Medulla oblongata (tissue), 1 donor: Measurements from ENCODE around the gene DYSF.

Experiments used
- DNase-seq: peaks from one replicate; pipeline ENCODE4 v3.0.0-alpha.2; 2015; ENCODE audit errors: extremely low spot score

The DYSF gene

DNA sequence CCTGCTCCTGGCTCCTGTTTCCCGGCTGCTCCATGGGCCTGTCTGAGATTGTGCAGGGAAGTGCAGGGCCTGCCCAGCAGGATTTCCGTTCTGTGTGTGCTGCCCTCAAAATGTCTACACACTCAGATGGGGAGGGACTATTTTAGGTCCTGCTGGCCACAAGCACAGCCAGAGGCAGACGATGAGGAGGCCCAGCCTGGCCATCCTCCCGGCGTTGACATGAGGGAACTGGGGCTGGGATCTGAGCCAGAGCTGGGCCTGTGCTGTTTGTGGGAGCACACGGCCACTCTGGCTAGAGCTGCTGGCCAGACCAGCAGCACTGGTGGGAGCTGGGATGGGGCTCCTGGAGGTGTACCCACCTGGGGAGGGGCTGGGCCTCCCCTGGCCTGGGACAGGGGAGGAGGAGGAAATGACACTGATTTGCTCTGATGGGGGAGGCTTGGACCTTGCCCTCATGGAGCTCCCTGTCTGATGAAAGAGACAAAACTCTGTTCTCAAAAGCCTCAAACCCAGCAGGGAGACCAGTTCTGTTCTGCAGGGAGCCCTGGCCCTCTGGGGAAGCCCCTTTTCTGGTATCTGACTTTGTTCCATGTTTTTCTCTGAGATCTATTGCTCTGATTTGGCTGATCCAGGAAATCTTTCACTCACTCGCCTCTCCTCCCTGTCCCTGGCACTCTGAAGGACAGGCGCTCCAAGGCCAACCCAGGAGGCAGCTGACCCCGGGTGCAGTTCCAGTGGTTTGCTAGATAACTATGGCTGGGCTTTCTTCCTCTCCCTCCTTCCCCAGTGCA is 161.8 kb downstream of the DYSF start:
- peak; percentile 83 for DNase-seq

DNA sequence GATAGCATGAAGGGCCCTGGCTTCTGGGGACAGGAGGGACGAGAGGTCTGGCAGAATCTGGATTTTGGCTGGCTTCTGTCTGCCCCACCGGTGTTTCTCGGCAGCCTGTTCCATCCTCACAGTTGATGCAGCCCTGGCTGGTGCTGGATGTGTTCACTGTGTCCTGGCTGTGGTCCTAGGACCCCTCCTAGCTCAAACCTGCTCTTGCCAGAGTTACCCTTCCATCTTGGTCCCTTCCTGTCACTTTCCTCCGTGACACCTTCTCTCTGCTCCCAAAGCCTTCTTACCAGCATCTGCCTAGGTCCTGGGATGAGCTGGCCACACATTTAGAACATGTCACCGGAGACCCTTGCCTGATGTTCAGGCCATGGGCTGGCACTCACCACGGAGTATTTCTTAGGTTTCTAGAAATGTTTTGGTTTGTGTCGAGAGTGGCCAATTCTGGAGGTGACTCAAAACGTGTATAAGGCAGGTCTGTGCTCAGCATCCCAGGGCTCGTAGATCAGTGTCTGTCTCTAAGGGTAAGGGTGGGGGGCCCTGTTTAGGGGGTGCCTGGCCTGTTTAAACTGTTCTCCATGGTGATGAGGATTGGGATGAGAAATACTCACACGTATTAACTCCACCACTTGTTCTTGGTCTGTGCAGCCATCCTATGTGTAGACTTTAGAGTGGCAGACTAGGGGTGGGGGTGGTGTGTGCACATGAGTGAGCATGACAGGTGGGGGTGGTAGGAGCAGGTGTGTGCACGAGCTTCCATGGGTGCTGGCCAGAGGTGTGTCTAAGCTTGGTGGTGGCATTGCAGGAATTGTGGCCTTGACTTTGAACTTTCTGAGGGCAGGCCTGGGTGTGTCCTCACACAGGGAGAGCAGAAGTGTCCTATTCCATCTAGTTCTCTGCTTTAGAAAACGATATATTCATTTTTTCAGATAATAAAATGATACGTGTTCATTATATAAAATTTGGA is 162.7 kb downstream of the DYSF start:
- no peak for DNase-seq

DNA sequence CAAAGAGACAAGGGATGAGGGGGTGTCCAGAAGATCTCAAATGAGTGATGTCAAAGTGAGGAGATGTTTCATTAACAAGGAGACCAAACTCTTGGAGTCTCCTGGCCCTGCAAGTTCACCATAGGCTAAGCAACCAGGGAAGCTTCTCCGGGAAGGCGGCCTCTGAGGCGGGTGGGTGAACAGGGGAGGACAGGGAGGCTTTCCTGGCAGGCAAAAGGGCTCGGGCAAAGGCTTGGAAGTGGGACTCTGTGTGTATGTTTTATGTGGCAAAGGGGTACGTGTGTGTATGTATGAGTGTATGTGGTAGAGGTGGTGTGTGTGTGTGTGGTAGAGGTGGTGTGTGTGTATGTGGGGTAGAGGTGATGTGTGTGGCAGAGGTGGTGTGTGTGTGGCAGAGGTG is 163.9 kb downstream of the DYSF start:
- no peak for DNase-seq

DNA sequence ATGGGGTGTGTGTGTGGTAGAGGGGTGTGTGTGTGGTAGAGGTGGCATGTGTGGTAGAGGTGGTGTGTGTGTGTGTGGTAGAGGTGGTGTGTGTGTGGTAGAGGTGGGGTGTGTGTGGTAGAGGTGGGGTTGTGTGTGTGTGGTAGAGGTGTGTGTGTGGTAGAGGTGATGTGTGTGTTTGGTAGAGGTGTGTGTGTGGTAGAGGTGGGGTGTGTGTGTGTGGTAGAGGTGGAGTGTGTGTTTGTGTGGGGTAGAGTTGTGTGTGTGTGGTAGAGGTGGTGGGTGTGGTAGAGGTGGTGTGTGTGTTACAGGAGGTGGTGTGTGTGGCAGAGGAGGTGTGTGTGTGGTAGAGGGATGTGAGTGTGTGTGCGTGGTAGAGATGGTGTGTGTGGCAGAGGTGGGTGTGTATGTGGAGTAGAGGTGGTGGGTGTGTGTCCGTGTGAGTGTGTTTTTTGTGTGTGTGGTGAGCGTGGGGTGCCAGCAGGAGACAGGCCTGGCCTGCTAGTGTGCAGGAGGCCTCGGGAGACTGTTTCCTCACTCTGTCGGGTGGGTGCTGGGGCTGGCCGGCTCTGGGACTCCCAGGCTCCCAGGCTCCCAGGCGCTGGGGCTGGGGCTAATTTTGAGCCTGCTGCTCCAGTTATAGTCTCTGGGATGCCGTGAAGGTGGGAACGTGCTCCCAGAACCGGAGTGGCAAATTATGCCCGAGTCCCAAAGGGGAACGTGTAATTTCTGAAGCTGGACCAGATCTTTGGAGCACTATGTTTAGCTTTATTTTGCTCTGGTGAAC is 165.2 kb downstream of the DYSF start:
- DNase-seq, result no peak

DNA sequence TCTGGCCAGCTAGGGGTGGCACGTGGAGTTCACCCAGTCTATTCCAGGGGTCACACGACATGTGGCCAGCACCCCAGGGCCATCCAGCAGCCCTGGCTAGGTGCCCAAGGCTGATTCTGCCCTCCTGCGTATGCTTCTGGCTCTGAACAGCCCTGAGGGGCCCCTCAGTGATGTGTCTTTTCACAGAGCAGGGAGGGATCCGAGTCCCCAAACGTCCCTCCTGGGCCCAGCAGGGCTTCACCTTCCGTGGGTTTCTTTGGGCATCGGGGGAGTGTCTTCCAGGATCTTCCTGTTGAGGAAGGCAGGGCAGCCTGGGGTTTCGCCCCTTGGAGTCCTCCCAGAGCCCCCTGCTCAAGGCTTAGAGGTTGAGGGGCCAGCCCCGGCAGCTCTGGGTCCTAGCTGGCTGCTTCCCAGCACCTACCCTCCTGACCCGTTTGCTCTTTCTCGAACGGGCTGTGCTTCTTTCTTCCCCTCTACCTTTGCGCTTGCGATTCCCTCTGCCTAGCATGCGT is 165.9 kb downstream of the DYSF start:
- DNase-seq, result no peak

DNA sequence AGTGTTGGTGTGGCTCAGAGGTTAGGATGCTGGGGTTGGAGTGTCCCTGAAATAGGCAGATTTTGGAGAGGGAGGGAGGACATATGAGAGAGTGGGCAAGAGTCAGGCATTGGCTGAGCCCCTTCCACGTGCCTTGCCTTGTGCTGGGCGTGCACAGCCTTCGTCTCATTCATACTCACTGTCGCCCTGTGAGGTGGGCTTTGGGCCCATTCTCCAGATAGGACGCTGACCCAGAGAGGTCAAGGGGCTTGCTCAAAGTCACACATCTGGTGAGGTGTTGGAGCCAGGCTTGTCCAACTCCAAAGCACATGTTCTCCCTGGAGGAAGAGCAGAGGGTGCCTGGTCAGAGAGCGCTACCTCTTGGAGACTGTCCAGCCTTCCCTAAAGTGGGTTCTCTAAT is 166.8 kb downstream of the DYSF start:
- no peak for DNase-seq

DNA sequence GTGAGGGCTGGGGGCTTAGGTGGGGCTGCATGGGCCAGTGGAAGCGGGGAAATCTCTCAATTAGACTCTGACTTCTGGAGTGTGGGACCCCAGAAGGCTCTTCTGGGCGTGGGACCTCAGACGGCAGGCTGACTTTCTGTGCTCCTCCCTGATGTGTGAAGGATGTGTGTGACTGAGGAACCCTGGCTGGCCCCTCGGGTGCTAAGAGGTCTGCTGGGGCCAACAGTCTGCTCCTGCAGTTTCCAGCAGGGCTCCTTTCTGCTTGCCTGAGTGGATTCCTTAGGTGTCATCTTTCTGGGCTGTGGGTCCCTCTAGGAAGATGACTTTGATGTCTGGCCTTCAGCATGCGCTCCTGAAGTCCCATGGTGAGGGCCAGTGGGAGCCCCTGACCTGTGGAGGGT is 167.5 kb downstream of the DYSF start:
- no peak for DNase-seq

DNA sequence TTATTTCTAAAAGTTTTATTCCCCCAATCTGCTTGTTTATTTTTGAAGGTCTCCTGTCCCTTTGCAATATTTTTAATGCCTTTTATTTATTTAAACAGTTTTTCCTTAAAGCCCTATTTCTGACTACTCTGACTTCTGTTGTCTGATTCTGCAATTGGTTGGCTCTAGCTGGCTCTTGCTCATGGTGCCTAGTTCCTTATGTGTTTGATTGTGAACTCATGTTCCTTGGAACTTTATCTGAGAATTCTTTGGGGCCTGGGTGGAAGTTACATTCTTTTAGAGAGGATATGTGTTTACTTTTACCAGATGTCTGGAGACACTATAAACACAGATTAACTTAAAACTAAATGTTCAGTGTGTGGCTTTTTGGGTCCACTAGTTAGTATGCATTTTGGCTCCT is 175.9 kb downstream of the DYSF start:
- DNase-seq, result no peak

DNA sequence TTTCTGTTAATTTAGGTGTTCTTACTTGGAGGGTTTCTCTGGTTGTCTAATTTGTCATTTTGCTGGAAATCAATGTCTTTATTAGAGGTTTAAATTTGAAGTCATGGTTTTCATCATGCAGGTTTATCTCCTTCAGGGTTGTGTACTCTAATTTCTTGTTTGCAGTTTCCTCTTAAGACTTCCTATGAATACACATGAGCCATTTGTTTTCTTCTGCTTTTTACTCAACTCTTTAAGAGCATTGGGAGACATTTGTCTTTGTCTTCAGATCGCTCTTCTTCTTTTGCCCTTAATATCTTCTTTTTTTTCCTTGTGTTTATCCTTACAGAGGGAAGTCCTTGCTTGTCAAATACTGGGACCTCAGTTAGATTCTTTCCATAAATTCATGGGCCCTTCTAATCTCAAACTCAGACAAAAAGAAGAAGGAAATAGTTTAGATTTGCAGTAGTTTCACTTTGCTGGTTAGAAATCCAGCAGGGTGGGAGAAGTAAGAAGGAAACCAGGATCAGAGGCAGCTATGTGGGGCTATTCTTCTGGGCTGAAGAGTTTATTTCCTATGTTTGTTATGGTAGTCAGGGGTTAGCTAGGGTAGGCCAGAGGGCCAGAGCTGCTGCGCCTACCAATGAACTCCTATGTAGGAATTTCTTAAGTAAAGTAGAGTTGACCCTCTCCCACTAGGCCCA is 176.6 kb downstream of the DYSF start:
- DNase-seq, result peak; percentile 34

DNA sequence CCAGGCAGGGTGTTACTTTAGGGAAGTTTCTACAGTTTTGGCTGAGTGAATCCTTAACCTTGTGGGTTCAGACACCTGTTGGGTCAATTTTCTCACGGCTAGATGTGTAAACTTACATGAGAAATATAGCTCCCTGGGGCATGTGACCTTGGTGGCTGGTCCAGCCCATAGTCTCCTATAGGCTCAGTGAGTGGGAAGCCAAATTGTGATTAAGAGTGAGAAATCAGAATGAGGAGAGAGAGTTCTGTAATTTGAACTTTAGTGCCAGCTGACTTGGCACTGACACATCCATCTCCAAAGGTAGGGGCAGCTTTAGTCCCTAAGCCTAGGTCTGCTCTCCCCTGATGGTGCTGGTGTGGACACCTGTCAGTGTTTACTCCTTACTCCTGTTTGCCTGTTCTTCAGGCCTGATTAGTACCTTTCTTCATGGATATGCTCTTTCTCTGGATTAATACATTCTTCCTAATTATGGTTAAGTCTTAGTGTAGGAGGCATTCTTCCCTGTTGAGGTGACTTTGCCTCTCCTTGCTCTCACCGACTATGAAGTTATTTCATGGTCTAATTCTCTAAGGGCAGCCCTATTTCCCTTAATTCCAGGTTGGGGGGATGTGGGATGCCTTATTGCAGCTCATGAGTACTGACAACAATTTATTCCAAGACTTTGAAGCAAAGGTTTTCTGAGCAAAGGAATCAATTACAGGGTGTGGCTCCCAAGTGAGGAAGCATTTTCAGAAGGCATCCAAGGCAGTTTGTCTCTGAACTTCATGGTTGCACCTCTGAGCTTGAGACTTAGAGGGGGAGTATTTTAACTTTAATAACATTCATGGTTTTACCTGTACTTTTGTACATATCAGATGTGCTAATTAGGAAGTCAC is 177.3 kb downstream of the DYSF start:
- DNase-seq, result no peak

DNA sequence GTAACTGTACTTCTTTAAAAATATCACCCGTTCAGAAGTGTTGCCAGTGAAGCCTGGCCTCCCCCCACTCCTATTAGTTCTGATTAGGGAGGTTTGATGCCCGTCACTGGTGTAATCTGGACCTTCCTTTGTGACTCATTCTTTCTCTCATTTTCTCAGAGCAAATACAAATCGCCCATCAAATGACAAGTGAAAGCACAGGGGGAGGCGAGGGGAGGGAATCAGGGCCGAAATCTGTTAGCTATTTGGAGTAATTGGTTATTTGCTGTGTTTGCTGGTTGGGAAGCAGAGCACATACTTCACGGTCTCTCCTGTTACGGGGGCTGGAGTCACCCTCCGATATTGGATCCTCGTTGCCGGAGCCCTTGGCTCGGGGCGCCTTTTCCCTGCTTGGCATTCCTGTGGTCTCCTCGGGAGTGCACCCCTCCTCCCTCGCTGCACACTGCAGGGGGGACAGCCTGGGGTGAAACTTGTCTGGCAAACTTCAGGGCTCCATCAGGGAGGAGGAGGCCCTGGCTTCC is 178.1 kb downstream of the DYSF start:
- no peak for DNase-seq

DNA sequence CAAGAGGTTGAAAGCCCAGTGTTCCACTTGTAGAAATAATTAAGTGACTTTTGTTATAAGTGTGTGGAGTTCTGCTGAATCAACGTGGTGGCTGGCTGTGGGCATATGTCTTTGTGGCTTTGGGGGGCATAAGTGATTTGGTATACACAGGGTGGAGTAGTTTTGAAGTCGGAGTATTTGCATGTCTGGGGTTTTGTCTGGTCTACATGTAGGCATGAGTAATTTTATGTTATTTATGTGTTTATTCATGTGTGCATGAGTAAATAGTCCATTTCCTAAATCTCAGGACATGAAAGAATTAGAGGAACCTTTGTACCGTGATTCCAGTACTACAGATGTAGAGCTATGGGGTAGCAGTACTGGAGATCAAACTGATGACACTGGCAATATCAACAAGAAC is 179.7 kb downstream of the DYSF start:
- DNase-seq, result no peak

DNA sequence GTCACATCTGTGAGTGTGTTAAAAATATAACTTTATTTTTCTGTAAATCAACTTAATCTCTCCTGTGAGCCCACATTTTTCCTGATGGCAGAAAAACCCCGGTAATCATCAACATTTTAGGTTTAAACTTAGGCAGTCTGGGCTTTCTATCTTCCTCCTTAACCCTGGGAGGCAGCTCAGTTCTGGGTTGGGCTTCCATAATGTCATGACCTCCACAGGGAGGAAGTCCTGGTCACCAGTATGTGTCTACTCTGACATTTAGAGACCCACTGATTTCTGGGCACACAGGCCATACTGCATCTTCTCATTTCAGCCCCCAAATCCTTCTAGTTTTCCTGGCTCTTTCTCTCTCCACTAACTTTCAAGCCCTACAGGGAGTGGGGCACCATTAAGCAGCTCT is 181.2 kb downstream of the DYSF start:
- DNase-seq, result no peak

DNA sequence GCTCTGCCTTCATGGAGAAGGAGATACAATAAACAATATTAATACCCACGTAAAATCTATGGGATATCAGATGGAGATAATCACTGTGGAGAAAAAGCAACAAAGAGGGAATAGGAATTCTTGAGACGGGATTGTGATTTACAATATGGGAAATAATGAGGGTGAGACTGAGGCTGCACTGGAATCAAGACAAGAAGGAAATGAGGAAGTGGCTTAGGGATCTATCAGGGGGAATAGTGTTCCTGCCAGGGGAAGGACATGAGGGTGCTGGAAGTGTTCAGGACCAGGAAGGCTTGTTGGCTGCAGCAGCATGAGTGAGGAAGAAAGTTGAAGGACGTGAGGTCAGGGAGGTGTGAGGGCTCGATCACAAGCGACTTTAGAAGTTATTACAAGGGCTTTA is 182.4 kb downstream of the DYSF start:
- DNase-seq, result no peak

DNA sequence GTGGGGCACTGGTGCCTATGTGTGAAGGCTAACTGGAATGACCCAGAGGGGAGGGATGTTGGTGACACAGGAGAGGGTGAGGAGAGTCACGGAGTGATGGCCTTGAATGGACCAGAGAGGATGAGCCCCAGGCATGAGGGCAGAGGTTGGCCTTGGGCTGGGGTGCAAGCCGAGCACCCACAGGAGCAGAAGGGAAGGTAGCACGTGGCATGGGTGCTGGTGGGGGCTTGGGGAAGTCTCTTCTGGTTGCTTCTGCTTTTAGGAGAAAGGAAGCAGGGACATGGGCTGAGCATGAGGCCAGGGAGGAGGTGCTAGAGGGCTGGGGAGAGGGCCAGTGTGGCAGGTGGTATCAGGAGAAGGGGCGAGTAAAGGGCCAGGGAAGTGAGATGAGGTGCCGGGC is 183.8 kb downstream of the DYSF start:
- peak; percentile 68 for DNase-seq

DNA sequence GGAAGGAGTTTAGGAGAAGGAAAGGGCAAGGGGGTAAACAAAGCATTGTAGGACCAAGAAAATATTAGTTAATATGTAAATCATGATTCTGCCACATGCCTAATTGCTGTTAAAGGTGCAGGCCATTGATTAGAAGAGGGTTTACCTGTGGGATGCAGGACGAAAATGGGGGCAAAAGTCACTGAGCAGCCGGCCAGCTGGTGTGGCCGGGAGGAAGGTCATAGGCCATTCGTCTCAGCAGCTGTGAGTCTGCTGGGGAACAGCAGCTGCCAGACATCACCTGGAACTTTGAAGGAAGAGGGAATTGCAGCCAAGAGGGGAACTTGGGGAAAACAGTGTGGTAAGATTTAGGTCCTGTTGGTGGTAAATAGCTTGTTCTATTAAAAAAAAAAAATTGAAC is 184.4 kb downstream of the DYSF start:
- DNase-seq, result no peak

DNA sequence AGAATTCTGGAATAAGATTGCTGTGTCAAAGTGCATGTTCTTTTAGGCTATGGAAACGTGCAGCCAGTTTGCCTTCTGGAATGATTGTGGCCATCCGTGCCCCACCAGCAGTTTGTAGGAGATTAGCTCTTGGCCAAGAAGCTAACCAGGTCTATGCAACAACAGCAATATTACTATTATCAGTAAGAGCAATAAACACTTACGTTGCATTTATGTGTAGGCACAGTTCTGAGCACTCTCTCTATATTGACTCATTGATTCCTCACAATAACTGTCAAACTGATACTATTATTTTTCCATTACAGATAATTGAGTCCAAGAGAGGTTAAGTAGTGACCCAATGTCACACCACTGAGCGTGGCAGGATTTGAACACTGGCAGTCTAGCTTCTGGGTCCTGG is 186.4 kb downstream of the DYSF start:
- DNase-seq, result no peak

DNA sequence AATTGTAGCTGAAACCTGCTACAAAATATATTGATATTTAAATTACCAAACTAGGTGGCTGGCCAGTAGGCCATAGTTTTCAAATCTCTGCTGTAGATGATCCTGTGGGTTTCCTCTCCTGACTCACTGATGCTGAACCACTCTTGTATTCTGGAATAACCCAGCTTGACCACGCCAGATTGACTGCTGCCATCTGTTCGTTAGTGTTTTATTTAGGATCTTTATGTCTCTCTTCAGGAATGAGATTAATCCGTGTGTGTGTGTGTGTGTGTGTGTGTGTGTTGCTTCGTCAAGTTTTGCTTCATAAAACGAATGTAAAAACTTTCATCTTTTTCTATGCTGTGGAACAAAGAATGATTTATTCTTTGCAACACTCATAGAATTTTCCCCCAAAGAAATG is 187.1 kb downstream of the DYSF start:
- DNase-seq, result no peak

DNA sequence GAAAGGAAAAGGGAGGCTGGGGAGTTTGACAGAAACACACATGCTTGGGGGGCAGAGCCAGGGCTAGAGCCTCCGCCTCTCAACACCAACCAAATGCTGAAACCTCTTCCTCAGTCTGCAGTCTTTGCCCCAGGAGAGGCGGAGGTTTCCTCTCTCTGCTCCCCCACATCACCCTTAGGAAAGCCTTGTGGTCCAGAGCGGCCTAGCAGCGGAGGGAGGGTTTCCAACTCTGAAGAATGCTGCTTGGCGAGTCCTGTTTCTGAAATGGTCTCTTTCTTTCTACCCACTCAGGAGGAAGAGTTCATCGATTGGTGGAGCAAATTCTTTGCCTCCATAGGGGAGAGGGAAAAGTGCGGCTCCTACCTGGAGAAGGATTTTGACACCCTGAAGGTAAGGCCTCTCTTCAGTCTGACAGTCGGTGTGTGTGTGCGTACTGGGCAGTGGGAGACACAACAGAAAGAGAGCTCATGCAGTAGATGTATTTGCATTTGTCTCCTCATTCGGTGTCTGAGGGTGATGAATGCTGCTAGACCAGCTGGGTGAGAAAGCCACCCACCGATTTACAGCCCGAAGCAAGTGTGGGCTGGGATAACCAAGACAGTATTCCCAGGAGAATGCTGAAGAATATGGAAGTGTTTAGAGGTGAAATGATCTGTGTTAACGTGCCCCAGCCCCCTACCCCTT is 190.5 kb downstream of the DYSF start:
- no peak for DNase-seq

DNA sequence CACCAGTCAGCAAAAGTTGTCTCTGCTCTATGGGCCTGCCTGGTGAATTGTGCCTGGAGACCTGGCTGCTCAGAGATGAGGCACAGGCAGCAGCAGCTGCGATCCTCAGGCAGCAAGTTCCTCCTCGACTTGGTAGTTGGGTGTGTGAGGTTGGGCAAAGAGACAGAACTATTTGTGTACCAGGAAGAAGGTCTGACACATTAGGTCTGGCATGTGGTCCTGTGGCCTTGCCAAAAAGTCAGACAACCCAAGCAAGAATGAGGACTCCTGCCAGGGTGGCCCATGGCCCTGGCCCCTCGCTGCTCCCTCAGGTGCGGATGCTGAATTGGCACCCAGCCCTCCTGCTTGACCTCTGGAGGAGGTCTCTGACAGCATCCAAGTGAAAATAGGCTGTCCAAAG is 192.7 kb downstream of the DYSF start:
- peak; percentile 30 for DNase-seq
